ENCODE measurements around the gene ENPP6.

DNA sequence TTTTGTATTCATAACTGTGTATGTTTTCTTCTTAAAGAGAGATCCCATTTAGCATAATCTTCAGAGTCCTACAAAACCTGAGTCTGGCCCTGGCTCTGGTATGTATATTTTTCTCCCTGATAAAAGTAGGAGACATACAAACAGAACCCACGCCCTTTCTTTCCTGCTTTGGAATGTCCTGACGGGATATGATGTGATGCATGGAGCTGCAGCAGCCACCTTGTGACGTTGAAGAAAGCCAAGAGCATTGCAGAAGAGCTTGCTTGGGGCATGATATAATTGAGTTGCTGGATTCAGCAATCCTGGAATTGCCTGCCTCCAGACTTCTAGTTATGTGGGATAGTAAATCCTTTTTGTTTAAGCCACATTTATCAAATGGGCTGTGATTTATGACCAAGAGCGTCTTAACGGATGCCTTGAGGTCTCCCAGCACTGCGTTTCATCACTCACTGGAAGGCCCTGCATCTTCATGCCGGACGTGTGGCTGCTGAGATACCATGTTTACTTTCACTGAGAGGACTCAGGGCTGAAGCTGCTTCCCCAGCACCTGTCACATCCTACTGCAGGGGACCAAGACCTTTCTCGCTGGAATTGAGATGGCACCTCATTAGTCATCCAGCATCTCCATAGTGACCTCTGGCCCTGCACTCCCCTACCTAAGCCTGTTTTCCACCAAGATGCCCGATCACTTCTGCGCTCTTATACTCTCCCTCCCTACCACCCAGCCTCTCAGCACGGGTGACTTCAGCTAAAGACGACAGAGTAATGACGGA lies 107.0 kb downstream of the ENPP6 start:
- TF ChIP-seq POLR2A (IDR thresholded peaks at IDR 0.05; ENCODE audit: low read depth, low read length) (no peak), TAF1 (IDR thresholded peaks at IDR 0.05; ENCODE audit: borderline replicate concordance, low read depth, low read length) (no peak), POLR2AphosphoS5 (IDR thresholded peaks at IDR 0.05; ENCODE audit: low read depth, low read length) (no peak)
